ENCODE measurements around the gene WNT16.
"Not testable (repeated sequence)": the region's sequence is repeated elsewhere in the genome, so short reads cannot be mapped to it uniquely, and the experiment has no call there.

Gene WNT16

DNA sequence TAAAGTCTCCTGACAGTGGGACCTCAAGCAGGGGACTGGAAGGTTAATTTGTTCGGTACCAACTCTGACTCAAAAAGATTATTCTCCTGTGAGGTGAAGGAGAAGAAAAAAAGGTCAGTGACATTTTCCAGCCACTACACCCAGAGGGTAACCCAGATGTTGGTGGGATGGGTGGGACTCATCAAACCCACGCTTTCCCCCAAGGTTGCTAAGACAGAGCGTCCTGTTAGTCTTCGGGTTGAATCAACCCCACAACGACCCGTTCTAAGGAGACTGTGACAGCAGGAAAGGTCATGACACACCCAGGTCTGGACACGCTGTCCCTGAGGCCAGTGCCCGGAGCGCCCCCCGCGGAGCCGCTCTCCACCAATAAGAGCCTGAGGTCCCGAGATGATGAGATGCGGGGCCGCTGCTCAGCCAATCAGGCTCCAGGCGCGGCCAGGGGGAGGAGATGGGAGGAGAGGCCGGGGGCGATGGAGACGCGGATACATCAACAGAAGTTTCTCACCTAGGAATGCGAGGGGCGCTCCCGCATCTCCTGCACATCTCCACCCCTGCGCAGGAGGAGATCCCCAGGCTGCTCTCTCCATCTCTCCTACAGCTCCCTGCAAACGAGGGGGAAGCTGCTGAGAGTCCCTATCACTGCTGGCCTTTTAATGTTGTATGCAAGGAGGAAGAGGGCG lies at the start of gene WNT16:
WNT16 (plus strand) TSS at position 493 of the 683 bp plus-strand sequence. CDS start 293 bp downstream, outside the sequence.
- DNase-seq, result no peak

DNA sequence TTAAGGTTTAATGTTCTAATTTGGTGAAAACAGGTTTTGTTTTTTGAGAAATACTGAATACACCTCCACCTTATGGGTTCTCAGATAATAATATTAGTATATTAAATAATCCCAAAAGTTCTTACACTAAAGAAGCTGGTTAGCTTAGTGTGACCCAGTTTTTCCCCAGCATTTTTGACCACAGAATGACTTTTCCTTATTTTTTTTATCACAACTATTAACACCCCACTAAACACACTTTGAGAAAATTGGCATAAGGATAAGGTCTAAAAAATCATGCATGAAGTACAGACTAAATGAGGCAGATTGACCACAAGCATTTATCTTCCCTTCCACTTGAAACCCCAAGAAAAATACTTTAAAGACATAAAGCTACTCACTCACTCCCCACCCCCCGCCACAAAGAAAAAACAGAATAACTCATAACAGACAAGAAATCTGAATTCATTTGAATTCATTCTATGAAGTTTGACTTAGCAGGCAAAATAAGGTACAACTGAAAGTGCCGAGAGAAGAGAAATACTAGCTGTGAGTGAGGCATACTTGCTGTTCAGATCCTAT lies 49.7 kb upstream of the WNT16 start:
- DNase-seq, result no peak

DNA sequence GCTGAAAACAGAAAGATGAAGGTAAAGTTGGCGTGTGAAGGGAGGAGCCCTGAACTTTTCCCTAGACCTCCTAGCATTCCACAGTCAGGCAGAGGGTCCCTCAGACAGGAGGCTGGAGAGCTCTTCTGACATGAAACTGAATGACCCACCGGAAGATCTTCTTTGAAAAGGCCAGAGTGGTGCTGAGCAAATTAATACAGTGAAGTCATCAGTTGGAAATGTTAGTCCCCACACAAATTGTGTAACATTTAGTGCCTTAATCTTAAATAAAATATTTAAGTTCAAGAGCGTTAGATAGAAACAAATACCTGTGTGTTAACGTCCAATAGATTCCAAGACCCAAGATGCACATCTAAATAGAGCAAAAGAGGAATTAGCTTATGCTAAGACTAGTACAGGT lies 49.0 kb upstream of the WNT16 start:
- DNase-seq, result no peak

GRCh38 chr7:121280656-121281055 lies 48.1 kb upstream of the WNT16 start:
- no peak for DNase-seq

DNA sequence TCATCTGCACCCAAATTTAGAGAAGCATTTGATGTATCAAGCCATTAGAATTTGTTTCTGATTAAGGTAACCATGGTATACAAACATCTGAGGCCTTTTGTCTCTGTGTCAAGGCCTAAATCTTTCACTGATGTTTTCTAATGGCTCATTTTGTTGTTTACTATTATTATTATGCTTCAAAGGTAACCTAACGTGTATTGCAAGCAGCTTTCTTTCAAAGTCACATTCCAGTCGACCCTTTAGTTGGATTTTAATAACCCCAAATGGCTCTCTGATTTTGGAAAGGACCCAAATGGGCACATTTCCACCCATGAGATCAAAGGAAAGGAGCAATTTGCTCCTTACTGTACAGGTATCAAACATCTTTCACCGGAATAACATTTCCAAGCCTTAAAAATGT lies 46.7 kb upstream of the WNT16 start:
- DNase-seq, result no peak

DNA sequence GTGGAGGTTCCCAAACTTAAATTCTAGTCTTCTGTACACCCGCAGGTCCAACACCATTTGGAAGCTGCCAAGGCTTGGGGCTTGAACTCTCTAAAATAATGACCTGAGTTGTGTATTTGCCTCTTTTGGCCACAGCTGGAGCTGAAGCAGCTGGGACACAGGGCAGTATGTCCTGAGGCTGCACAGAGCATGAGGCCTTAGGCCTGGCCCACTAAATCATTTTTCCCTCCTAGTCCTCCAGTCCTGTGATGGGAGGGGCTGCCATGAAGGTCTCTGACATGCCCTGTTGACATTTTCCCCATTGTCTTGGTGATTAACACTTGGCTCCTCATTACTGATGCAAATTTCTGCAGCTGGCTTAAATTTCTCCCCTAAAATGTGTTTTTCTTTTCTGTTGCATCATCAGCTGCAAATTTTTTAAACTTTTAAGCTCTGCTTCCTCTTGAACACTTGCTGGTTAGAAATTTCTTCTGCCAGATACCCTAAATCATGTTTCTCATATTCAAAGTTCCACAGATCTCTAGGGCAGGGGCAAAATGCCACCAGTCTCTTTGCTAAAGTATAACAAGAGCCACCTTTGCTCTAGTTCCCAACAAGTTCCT lies 43.6 kb upstream of the WNT16 start:
- no peak for DNase-seq

DNA sequence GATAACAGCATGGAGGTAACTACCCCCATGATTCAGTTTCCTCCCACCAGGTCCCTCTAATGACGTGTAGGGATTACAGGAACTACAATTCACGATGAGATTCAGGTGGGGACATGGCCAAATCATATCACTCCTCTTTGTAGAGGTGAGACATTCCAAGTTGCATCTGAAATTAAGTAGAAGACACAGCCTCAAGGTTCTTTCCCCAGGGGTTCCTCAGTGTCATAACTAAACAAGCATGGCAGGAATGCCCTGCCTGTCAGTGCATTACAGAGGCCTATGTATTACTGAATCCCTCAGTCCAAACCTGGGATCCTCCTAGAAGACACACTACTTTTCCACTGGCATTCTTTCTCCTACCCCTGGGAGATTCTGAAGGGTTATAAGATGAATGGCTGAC lies 42.6 kb upstream of the WNT16 start:
- DNase-seq, result no peak

DNA sequence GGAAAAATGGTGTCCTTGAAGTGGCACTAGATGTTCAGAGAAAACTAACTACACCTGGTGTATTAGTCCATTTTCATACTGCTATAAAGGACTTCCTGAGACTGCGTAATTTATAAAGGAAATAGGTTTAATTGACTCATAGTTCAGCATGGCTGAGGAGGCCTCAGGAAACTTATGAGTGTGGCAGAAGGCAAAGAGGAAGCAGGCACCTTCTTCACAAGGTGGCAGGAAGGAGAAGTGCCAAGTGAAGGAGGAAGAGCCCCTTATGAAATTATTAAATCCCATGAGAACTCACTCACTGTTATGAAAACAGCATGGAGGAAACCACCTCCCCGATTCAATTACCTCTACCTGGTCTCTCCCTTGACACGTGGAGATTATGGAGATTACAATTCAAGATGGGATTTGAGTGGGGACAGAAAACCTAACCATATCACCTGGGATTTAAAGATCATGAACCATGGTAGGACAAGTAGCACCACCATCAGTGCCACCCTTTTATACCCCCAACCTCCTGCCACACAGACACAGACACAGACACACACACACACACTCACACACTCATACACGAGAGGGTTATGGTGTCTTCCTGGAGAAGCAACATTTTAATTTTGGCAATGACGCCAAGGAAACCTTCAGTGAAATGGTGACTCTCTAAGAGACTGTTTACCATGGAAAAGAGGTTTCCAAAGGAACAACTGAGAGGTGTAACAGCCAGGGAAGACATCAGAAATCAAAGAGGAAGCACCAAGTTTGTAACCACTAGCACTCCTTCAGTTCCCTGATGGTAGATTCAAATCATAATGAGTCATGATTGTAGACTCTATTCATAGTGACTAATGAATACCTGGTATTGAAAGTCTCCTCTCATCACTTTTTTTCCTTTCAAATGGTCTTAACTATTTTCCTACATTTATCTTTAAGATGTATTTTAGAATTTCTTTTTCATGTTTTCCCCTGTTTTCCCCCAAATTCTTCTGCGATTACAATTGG lies 41.8 kb upstream of the WNT16 start:
- DNase-seq, result no peak

DNA sequence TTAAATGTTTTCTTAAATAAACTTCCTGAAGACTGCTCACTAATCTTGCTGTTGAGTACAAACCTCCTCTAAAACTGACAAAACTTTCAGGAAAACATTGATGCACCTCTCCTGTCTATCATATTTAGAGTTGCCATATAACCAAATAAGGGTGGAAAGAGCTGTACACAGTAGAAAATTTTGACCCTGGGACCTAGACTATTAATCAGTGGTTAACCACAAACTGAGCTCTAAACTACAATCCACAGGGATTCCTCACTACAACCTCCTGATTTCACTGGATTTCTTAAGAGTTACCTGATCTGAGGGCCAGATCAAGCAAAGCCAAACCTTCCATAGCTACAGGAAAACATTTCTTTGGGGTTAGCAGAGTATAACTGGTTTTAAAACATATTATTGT lies 39.9 kb upstream of the WNT16 start:
- DNase-seq, result no peak

DNA sequence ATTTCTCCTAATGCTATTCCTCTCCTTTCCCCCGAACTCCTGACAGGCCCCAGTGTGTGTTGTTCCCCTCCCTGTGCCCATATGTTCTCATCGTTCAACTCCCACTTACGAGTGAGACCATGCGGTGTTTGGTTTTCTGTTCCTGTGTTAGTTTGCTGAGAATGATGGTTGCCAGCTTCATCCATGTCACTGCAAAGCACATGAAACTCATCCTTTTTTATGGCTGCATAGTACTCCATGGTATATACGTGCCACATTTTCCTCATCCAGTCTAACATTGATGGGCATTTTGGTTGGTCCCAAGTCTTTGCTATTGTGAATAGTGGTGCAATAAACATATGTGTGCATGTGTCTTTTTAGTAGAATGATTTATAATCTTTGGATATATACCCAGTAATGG lies 38.9 kb upstream of the WNT16 start:
- DNase-seq, result not testable (repeated sequence)

GRCh38 chr7:121294448-121294992 lies 34.3 kb upstream of the WNT16 start:
- DNase-seq, result no peak

DNA sequence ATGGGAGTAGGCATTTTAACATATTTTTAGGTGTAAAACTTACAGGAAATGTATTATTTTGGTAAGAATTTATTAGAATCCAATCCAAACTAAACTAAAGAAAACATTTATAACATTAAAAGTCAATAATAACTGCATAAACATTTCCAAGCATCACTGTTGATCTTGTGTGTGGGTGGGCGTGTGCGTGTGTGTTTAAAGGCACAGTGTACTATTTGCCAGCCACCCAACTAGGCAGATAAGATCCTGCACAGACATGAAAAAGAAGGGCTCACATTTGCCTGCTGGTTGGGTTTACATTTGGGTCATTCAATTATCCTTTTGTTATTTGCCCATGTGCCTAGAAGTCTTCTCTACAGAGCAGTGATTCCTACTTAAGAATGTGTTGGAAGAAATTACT lies 31.0 kb upstream of the WNT16 start:
- DNase-seq, result no peak

GRCh38 chr7:121298831-121299239 lies 30.0 kb upstream of the WNT16 start:
- no peak for DNase-seq

GRCh38 chr7:121300685-121301420 lies 27.9 kb upstream of the WNT16 start:
- no peak for DNase-seq

GRCh38 chr7:121301446-121302213 lies 27.2 kb upstream of the WNT16 start:
- no peak for DNase-seq

- DNase-seq, result no peak
Observed at GRCh38 chr7:121302214-121302745, 26.5 kb upstream of the WNT16 start.

- DNase-seq, result no peak
Observed at GRCh38 chr7:121303422-121304101, 25.2 kb upstream of the WNT16 start.

- DNase-seq, result no peak
Observed at GRCh38 chr7:121304102-121304658, 24.6 kb upstream of the WNT16 start.

DNA sequence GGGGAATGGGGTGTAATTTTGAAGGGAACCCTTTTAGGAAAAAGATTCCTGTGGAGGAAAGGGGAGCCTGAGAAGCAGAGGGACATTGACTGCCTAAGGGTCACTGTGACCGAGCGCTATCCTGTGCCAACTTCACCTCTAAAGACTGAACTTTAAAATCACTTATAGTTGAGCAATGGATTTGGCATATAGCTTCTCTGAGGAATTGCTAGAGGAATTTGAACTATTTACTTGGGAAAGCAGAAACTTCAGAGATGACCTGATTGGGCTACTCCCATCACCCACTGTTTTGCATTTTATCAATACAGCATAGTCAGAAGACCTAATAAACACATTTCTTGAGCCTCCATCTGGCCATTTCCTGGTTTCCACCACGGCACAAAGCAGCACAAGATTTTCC lies 23.7 kb upstream of the WNT16 start:
- no peak for DNase-seq

- DNase-seq, result no peak
Observed at GRCh38 chr7:121306565-121306964, 22.2 kb upstream of the WNT16 start.
